Activated CD8-positive, alpha-beta memory T cell treated with anti-CD3 and anti-CD28 coated beads, Interleukin-2, amount 50 U/mL, for 24 hours (primary cell): Measurements from ENCODE around the gene NUDT3.
"Not testable (repeated sequence)": the region's sequence is repeated elsewhere in the genome, so short reads cannot be mapped to it uniquely, and the experiment has no call there.

Experiments
- DNase-seq: peaks from one replicate; pipeline ENCODE4 v3.0.0-alpha.2; 2020; ENCODE audit errors: extremely low read depth

Gene NUDT3

DNA sequence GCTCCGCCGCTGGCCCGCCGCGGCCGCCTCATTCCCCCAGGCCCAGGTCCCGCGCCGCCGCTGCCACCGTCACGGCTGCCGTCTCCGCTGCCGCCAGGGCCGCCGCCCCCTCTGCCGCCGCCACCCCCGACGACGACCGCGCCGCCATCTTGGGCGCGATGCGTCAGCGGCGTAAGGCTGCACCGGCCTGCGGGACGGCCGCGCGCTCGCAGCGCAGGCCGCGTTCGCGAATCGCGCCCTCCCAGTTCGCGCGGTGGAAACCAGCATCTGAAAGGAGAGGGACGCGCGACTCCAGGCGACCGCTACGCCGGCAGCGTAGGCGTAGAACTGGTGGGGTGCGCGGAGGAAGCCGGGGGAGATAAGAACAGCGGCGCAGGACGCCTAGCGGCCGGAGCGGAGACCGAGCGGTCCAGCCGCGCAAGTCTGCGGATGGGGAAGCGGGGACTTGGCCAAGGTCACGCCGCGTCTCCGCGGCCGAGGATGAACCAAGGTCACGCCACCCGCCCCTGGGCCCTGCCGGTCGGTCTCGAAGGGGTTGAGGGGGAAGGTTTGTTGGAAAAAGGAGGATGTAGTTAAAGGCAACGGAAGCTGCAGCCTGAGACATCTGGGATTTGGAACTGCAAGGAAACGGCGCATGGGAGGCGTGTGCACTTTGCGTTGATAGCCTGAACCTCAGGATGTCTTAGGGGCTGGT lies at the start of gene NUDT3:
NUDT3 (minus strand) TSS at position 173 of the 694 bp plus-strand sequence. CDS start 307 bp downstream, outside the sequence.
- DNase-seq, result peak; percentile 78

GRCh38 chr6:34441526-34441925 lies 49.1 kb upstream of the NUDT3 start:
- DNase-seq, result no peak

- DNase-seq, result no peak
These were observed 47.0 kb upstream of the NUDT3 start for GRCh38 chr6:34439442-34439841.

GRCh38 chr6:34438705-34439104 lies 46.2 kb upstream of the NUDT3 start:
- DNase-seq, result no peak

GRCh38 chr6:34437644-34437970 lies 45.1 kb upstream of the NUDT3 start:
- no peak for DNase-seq

DNA sequence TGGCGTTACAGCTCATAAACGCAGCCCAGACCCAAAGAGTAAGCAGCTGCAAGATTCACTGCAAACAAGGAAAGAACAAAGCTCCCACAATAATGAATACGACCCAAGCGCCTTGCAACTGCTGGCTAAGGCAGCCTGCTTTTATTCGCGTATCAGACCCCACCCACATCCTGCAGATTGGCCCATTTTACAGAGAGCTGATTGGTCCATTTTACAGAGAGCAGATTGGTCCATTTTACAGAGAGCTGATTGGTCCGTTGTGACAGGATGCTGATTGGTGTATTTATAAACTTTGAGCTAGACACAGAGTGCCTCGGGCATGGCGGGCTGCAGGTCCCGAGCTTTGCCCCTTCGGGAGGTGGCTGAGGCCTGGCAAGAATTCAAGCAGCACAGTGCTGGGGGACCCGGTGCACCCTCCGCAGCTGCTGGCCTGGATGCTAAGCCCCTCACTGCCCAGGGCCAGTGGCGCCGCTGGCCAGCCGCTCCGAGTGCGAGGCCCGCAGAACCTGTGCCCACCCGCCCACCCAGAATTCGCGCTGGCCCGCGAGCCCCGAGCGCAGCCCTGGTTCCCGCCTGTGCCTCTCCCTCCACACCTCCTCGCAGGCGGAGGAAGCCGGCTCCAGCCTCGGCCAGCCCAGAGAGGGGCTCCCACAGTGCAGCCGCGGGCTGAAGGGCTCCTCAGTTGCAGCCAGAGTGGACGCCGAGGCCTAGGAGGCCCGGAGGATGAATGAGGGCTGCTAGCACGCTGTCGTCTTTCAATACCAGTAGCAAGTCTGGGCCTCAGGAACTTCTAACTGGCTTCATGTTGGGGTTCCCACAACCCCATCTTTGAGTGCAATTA lies 44.6 kb upstream of the NUDT3 start:
- DNase-seq, result no peak

GRCh38 chr6:34435916-34436315 lies 43.4 kb upstream of the NUDT3 start:
- no peak for DNase-seq

DNA sequence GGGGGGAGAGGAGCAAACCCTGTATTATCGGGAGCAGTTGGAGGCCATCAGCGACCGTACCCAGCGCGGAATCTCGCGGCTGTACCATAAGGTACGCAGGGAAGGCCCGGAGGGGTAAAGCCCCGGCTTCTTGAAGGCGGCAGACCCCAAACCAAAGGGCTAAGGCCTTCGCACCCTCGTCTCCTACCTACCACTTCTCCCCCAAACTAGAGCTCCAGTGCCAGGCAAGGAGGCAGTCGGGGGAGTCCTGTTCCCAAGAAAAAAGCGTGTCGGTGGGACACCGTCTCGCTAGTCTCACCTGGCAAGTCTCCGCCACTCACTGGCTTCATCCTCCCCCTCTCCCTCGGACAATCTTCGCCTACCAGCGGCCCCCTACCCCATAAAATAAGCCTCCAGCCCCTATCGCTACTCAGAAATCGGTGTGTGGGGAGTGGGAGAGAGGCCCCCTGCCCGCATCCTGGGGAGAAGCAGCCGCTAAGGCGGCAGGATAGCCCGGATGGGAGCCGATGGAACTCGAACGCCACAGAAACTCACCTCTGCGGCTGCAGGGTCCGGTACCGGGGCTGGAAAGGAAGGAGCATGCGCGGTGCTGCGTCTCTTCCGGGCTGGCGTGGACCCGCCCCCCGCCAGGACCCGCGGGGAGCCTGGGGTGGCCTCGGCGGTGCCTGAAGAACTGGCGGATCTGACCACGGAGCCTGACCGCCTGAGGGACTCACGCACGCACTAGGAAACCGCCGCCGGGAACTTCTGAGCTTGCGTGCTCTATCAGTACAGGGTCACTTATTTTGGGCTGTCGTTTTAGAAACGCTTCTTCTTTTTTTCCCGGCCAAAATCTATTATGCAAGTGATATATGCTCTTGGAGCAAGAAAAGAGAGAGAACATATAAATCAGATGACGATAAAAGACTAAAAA lies 33.3 kb upstream of the NUDT3 start, which contains the start of gene RPS10:
RPS10 (minus strand) TSS at position 572 of the 913 bp plus-strand sequence. CDS start 848 bp downstream, outside the sequence.
- peak; percentile 72 for DNase-seq

DNA sequence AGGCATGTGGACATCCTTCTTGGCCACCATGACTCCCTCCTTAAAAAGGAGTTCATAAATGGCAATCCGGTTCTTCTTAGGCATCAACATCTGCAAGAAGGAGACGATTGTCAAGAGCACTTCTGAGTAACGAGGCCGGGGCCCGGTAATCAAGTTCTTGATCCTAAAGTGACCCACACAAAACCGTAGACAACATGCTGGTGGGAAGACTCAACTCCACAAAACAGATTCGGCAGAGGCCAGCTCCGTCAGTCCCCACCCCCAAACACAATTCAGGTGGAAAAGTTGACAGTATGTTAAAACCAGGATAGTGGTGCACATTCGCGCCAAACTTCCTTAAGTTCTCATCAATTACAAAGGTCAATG lies 32.6 kb upstream of the NUDT3 start:
- no peak for DNase-seq

DNA sequence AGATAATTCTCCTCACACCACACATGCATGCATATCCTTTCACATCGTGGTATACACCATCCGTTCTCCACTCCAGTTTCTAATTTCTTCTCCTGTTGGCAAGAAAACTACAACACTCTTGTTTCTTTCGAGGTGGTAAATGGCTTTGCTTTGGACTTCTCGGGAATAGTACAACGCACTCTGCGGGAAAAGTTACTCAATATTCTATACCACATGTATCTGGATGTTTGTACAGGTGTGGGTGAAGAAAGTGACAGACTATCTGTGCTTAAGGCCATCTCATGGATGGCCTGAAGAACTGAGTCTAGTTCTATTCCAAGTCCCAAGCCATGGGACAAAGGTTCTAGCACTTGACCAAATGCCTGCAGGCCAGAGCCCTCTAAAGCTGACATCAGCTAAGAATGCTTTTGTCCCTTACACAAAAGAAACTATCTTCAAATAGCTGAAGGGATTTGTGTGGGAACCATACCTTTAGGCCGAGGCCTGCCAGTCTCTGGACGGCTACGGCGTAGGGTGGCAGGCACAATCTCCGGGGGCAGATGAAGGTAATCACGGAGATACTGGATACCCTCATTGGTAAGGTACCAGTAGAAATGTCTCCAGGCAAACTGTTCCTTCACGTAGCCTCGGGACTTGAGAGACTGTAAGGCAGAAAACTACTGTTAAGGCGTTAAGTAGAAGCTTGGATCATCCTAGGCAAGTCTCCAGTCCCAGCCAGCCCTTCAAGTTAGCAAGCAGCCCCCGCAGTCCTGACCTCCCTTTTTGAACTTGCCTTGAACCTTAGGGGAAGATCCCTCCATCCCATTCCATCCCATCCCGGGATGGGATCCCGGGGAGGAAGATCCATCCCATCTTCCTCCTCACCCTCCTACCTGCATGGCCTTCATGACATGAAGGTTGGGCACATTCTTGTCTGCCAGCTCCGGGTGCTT lies 32.0 kb upstream of the NUDT3 start:
- no peak for DNase-seq

DNA sequence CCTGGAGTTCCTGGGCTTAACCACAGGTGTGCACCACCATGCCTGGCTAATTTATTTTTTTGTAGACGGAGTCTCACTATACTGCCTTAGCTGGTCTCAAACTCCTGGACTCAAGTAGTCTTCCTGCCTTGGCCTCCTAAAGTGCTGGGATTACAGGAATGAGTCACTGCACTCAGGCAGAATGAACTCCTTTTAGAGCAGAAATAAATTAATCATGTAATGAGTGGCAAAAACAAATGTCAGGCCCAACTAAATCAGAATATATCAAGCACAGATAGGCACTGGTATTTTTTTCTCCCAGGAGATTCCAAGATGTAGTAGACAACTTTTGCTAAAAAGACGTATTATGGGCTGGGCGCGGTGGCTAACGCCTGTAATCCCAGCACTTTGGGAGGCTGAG lies 30.8 kb upstream of the NUDT3 start:
- no peak for DNase-seq

DNA sequence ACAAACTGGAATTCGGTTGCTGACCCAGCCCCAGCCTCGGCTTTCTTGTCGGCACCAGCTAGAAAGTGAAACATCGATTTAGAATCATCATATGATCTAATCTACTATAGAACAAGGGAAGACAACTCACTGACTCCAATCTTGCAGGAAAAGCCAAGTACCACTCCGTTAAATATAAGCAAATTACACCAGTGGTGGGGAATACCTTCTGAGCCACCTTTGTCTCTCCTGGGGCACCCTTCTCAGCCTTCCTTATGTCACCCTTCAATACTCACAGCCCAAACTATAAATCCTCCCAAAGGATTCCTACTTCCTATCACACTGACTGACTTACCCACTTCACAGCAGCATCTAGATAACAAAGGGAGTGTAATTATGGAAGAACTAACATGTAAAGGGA lies 25.9 kb upstream of the NUDT3 start:
- no peak for DNase-seq

DNA sequence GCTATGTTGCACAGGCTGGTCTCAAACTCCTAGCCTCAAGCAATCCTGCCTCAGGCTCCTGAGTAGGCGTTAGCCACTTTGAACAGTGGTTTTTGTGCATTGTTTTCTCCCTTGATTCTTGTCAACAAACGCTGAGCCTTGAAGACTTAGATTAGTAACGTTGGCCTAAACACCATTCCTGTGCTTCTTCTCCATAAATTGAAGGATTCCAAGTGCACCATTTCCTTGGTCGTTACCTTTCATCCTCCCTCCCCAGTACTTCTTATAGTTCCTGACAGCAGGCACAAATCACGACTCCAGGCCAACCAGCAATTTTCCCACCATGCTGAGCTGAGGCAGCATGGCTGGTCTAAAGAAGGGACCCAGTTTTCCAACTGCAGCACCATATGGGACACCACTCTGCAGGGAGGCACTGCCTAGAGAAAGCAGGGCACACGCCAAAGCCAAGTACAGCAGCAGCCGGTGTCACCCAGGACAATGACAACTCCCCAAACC lies 24.5 kb upstream of the NUDT3 start:
- DNase-seq, result no peak

GRCh38 chr6:34414999-34415858 lies 22.8 kb upstream of the NUDT3 start:
- no peak for DNase-seq

- no peak for DNase-seq
These were observed 20.3 kb upstream of the NUDT3 start for GRCh38 chr6:34412643-34413214.

DNA sequence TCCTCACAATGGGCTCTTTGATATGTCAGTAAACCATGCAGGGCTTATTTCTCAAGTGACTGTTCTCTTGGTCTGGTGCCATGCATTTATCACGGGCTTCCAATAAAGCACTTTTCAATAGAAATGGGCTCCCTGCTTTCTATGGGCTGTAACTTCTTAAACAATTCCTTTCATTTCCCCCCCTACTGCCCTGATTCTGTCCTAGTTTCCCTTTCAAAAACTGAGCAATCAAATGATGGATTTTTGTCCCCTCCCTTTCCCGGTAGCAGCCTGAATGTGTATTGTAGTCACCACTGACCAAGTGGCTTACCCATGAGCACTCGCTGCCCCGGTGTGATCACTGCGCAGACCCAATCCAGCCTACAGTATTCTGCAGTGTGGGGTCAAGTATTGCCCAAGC lies 19.5 kb upstream of the NUDT3 start:
- DNase-seq, result no peak

GRCh38 chr6:34407915-34408314 lies 15.4 kb upstream of the NUDT3 start:
- not testable (repeated sequence) for DNase-seq

- no peak for DNase-seq
These were observed 4.0 kb upstream of the NUDT3 start for GRCh38 chr6:34396518-34396917.

DNA sequence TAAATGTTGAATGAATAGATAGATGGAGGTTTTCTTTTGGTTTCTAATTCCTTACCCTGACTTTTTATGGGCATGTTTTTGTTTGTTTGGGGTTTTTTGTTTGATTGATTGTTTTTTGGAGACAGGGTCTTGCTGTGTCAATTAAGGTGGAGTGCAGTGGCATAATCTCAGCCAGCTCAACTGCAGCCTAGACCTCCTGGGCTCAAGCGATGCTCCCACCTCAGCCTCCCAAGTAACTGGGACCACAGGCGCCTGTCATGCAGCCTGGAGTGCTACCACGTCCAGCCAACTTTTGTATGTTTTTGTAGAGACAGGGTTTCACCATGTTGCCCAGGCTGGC lies 1.5 kb upstream of the NUDT3 start:
- no peak for DNase-seq
